Left cardiac atrium (tissue), 4 donors: ENCODE measurements around the gene TRAPPC12. TPM values are rescaled to one million over a fixed set of nuclear protein-coding genes. Genes with fewer than 3 reads are reported as not detected.

Experiments
- ATAC-seq, 2 donors: fragments of 200-7000 bp; cut with Tn5 transposase; one replicate each; pipeline ENCODE4 v1.9.1; 2020; ENCODE audit warnings: mild to moderate bottlenecking in 2 of 2, moderate library complexity in 2 of 2
- DNase-seq: peaks from one replicate; pipeline ENCODE4 v3.0.0-alpha.2; 2020
- intact Hi-C, 2 donors: fragments of 100-400 bp; cut with DNase I; formaldehyde crosslinking; loops; one replicate each; pipeline versions ENCODE4 v1.14.1 to v1.15.1; 2022 to 2023
- total RNA-seq, 2 donors: library from RNA; stranded (reverse); fragmentation: NEBNext Ultra II Directional; extraction: Animal tissue kit (Norgen Biotek cat#: 25700); gene quantifications; one replicate each; pipeline ENCODE4 v1.2.1, GENCODE V29; 2021
- donor health status: DM: no; HTN: yes; CAD: no.
- donor health status: DM: no; HTN: yes; CAD: no; lungs with severe emphysema.
- donor health status: DM: yes; HTN: yes; CAD: no.
- donor health status: Dilated cardiomyopathy.

The TRAPPC12 gene
- total RNA-seq, 2 donors from 2014 or later = 76.2 to 86.3 TPM

DNA sequence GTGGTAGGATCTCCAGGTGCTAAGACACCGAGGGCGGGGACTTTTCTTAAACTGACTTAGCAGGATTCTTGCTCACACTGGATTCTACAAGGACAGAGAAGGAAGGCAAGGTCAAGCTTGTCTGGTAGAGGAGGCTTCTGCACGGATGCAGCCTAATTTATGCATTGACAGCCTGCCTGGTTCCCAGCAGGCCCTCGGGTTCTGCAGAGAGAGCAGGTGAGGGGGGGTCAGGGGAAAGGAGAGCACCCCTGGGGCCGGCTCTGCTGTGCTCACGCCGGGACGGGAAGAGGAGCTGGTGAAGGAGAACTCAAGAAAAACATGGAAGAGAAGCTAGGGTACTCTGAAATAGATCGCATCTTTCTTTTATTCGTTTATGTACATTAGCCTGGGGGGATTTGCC, 93.5 kb downstream of the TRAPPC12 start:
- peak; percentile 7 for DNase-seq

DNA sequence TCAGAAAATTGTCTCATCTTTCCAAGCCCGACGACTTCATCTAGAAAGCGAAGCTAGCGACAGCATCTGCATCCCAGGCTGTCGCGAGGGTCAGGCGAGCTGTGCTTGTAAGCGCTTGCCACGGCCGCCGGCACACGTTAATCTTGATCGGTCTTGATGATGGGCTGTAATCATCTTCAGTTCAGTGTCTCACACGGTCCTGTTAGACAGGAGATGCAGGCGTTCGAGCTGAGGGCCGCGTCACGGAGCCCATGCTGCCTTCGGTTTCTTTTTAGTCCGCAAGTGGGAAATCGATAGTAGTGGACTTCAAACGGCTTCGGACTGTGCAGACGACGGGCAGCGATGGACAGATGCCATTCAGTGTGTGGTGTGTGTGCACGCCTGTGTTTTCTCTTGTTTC, 96.3 kb downstream of the TRAPPC12 start:
- no peak for DNase-seq
- no peak for ATAC-seq
- intact Hi-C loops = no loop called here

More for the DNA sequence above, 93.5 kb downstream of the TRAPPC12 start:
- intact Hi-C loops = no loop called here
- no peak for ATAC-seq

DNA sequence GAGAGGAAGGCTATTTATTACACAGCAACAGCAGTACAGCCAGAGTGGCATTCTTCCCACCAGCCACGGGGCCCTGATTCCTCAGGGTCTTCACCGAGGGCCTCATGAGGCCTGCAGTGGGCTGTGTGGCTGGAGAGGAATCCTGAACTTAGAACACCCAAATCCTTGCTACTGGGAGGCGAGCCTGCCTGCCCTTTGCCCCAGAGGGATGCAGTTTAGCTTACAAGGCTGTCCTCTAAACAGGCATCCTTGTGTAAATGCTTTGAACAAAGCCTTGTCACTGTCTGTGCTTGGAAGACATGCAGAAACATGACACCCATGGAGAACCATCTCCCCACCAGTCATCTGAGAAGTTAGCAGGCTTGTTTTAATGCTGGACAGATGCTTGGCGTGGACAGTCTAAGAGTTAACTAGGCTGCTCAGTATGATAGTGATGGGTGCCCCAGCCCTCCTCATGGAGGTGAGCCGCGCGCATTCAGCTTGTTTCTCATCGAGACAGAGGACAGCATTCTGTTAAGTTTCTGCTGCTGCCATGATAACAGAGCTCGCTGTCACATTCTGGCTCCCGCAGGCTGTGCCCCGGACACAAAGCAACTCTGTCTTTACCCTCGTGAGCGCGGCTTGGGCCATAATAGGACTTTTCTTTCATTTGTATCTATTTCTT, 97.0 kb downstream of the TRAPPC12 start:
- ATAC-seq (peak in 1 of 2 donors; percentile 21), DNase-seq (peak; percentile 13)
- intact Hi-C loops = no loop called here

DNA sequence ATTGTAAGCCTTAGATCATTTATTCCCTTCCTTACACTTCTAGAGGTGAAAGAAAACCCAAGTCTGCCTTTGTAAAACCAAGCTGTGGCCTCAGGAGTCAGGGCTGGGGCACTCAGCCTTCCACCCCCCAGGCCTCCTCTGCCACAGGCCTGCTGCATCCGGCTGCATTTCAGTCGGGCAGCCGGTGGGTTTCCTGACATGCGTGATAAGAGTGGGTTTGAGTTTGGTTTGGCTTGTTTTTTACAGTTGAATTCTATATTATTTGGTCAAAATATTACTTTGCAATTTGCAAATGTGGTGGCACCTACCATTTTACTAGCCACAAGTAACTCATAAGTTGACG, 97.5 kb downstream of the TRAPPC12 start:
- intact Hi-C loops = no loop called here
- ATAC-seq (no peak), DNase-seq (no peak)

DNA sequence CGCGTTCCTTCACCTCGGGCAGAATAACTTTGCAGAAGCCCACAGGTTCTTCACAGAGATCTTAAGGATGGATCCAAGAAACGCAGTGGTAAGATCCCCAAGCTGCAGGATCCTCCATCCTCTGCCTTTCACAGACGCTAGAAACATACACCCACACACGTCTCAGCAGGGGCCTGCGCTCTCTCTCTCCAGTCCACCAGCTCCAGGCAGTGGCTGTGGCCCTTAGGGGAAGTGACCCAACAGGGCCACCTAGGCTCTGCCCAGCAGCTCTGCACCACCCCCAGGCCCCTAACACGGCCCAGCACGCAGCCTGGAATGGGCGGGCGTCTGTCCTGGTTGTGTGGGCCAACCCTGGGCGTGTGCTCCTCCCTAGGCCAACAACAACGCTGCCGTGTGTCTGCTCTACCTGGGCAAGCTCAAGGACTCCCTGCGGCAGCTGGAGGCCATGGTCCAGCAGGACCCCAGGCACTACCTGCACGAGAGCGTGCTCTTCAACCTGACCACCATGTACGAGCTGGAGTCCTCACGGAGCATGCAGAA, 99.4 kb downstream of the TRAPPC12 start:
- DNase-seq (peak; percentile 12), ATAC-seq (no peak)
- intact Hi-C loops = no loop called here

DNA sequence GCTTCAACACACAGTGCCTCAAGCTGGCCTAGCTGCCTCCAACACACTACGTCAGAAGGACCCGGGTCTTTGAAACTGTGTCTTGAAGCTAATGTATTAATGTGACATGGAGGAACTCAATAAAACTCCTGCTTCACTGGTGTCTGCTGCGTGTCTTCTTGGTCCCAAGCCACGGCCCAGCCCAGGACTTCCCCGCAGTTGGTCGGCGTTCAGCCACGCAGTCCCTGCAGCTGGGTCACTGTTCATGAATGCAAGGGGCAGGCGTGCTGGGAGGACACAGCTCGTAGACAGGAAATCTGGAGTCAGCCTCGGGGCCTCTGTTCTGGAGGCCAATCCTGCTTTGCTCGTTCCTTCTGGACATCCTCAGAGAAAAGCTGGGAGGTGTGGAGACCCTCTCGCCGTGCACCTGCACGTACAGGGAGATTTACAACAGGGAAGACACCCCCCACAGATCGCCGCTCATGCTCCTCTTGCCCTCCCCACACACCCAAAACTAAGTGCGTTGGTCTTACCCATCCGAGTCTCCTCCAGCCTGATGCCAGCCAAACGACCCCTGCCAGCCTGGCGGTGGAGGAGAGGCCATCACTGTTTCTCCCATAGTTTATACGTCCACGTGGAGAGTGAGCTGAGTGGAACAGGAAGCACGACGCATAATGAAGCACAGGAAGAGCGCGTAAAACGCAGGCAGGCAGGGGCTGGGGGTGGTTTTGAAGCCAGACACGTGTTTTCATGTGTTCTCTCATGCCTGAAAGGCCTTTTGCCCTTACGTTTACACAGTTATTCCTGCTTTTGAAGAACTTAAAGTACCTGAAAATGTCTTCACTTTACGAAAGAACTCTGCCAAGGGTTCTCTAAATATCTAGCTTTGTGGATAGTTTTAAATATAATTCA, 100.2 kb downstream of the TRAPPC12 start:
- intact Hi-C loops = no loop called here
- ATAC-seq = no peak
- peak; percentile 11 for DNase-seq

DNA sequence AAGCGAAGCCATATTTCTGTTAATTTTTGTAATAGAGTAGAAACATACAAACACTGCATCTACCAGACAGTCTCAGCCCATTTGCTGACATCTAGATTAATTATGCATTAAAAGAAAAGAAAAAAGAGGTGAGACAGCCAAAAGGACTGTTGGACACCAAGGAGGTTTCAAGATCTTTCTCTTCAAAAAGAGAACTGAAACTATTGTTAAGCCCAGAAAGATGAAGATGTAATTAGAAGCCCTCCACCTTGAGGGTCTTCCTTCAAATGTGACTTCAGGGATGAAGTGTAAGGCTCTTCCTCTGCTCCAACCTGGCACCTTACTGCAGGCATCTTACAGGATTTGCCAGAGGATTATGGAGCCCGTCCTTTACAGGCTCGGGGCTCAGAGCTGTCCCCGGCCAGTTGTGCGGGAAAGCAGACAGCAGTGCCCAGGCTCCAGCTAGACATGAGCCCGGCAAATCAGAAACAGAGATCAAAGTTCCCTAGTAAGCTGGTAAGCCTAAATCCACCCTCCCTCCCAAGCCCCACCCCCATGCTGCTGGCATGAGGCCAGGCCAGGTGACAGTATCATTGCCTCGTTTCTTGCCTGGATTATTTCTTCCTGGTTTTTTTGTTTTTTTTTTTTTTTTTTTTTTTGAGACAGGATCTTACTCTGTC, 101.0 kb downstream of the TRAPPC12 start:
- intact Hi-C loops = no loop called here
- no peak for ATAC-seq
- peak; percentile 18 for DNase-seq

DNA sequence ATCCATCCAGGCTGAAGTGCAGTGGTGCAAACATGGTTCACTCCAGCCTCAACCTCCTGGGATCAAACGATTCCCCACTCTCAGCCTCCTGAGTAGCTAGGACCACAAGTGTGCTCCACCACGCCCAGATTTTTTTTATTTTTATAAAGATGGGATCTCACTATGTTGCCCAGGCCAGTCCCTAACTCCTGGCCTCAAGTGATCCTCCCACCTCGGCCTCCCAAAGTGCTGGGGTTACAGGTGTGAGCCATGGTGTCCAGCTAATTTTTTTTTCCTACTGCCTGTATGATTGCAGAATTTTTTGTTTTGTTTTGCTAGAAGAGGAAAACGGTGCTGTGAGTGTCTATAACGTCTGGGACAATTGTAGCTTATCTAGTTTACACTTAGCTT, 101.5 kb downstream of the TRAPPC12 start:
- DNase-seq = peak; percentile 0
- ATAC-seq = no peak
- intact Hi-C loops = no loop called here

DNA sequence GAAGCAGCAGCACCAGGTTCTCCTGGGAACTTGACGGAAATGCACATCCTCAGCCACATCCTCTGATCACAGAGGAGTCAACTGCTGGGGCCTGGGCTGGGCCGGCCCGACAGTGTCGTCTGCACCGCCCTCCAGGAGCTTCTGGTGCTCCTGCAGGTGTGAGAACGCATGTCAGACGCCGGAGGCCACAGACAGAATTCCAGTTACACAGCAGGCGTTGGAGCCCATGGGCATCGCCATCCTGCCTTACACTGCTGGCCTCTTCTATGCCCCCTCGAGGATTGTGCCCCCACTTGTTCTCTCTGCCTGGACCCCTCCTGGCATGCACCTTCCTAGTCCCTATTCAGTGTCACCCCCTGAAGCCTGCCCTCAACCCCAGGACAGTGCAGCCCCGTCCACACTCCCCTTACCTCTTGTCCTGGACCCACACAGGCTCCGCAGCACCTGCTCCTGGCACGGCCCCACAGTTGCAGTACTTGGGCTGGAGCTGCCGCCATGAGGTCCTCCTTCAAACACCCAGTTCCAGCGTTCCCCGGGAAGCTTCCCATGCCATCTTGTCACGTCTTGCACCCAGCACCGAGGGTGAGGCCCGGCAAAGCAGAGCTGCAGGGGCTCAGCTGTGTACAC, 102.4 kb downstream of the TRAPPC12 start:
- DNase-seq (peak; percentile 15), ATAC-seq (no peak)
- intact Hi-C loops = no loop called here

DNA sequence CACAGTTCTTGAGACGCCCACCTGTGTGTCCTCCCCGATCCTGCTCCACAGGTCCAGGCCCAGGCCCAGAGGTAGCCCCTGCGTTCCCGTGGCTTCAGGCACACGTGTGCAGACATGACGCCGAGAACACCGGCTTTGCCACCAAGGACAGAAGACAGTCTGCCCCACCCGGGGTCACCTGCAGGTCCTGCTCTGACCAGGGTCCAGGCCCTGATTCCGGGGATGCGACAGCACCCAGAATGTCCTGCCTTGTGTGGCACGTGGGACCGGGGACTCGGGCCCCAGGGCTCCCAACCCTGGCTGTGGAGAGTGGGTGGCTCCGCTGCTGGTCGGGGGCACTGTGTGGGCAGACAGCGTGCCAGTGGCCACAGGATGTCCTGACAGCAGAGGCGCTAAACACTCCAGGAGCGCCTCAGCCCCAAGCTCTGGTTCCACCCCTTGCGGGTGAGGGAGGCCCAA, 102.9 kb downstream of the TRAPPC12 start:
- intact Hi-C loops = no loop called here
- ATAC-seq (no peak), DNase-seq (peak; percentile 16)

DNA sequence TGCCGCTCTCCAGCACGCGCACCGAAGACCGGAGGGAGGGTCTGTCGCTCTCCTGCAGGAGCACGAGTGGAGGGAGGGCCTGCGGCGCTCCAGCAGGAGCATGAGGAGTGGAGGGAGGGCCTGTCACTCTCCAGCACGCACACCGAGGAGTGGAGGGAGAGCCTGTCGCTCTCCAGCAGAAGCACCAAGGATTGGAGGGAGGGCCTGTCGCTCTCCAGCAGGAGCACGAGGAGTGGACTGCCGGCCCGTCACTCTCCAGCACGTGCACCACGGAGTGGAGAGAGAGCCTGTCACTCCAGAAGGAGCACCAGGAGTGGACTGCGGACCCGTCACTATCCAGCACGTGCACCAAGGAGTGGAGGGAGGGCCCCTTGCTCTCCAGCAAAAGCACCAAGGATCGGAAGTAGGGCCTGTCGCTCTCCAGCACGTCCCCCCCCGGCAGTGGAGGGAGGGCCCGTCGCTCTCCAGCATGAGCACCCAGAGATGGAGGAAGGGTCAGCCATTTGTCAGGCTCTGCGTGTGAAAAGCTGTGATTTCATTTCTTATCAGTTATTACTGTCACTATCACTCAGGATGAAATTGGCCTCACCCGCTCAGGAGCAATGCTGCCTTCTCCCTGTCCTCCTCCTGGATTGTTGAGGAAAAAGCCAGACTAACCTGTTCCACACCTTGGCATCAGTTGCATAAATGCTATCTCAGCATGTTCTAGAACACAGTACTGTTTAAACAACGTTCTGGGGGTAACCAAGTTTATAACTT, 103.9 kb downstream of the TRAPPC12 start:
- intact Hi-C loops = no loop called here
- DNase-seq (peak; percentile 69), ATAC-seq (peak; percentile 87 to 96)

DNA sequence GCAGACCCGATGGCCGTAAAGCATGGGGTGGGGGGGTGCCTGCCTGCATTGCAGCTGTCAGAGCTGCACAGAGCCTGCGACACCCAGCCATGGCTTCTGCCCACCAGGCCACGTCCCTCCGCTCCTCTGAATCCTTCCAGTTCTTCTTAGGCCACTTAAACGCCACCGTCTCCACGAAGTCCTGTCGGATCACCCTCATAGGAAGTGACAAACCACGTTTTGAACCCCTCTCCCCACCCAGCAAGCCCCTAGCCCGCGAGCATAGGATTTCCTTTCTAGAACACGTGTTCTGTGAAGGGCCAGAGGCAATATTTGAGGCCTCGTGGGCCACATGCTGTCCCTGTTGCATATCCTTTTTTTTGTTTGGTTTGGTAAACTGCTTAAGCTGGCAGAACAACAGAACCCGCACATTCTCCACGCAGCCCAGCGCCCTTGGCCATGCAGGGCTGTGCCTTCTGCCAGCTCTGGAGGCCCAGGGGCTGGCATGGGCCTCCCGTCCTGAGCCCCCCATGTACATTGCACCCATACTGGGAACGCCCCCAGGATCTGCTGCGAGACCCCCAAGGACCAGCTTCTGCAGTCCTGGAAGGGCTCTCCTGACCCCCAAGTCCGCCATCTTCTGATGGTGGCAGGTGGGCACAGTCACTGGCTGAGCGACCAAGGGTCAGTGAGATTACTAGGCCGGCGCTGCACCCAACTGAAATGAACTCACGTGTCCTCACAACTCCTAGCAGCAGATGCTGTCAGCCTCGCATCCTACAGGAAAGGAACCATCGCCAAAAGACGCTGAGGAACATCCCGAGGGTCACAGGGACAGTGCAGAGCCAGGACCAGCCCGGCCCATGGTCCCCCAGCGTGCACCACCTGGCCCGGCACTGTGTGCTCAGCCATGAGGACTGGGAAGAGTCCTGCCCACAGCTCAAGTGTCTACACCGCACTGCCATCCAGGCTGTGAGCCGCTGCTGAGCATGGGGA, 104.8 kb downstream of the TRAPPC12 start:
- ATAC-seq (no peak), DNase-seq (peak; percentile 15)
- intact Hi-C loops = no loop called here

DNA sequence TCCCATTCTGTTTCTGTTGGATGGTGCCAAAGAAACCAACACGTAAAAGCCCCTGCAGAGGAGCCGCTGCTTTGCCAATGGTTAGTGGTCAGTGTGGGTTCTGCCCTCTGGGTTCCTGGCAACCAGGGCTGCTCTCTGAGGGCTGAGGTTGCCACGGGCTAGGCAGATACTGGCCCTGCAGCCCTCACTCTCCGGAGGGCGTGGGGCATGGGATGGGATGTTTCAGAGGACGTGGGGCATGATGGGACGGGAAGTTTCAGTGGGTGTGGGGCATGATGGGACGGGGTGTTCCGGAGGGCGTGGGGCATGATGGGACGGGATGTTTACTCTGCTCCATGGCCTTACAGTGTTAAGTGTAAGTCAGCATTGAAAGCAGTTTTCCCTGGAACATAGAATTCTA, 105.7 kb downstream of the TRAPPC12 start:
- ATAC-seq (no peak), DNase-seq (peak; percentile 22)
- intact Hi-C loops = no loop called here

DNA sequence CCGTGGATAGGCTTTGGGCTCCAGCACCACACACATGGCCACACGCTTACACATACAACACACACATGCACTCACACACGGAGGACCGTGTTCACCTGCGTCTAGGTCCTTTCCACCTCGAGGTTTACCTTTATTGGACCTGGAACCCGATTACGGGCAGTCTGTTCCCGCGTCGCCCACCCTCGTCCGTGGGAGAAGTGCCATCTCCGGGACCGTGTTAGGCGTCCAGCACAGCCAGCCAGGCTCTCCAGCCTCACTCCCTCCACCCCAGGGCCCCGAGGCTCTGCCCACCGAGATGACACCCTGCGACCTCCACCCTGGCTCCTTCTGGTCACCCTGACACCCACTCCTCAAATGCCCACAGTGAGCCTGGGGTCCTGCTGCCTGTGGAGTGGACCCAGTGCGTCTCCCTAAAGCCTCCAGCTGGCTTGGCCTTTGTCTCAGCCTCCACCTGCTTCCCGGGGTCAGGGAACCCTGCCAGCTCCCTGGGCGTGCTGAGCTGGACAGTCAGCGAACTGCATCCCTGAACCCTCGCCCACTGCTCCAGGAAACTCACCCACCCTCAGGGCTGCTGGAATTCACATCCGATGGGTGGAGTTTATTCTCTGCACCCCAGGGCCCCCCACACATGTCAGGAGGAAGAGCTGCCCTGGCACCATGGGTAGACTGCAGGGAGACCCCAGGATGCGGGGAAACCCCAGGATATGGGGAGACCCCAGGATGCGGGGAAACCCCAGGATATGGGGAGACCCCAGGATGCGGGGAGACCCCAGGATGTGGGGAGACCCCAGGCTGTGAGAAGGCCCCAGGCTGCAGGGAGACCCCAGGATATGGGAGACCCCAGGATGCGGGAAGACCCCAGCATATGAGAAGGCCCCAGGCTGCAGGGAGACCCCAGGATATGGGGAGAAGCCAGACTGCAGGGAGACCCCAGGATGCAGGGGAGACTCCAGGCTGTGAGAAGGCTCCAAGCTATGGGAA, 106.8 kb downstream of the TRAPPC12 start:
- intact Hi-C loops = no loop called here
- ATAC-seq (no peak), DNase-seq (peak; percentile 20)

DNA sequence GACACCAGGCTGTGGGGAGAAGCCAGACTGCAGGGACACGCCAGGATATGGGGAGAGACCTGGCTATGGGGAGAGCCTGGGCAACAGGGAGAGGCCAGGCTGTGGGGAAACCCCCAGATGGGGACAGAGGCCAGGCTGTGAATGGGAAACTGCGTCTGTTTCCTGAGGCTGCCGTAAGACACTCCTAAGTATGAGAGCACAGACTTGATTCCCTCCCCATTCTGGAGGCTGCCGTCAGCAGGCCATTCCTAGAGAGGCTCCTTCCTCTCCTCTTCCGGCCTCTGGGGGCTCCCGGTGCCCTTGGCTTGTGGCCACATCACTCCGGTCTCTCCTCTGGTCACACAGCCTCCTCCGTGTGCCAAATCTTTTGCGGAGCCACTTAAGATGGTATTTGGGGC, 107.5 kb downstream of the TRAPPC12 start:
- peak; percentile 12 for DNase-seq
- no peak for ATAC-seq
- intact Hi-C loops = no loop called here

DNA sequence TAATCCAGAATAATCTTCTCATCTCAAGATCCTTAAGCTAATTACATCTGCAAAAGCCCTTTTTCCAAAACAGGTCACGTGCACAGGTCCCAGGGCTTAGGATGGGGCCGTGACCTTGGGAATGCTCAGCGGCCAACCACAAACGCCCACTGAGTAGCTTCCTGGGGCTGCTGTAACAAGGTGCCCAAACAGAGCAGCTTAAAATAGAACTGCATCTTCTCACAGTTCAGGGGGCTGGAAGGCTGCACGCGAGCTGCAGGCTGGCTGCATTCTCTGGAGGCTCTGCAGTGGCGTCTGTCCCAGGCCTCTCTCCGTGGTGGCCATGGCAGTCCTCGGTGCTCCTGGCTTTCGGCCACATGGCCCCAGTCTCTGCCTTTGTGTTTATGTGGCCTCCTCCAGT, 107.9 kb downstream of the TRAPPC12 start:
- DNase-seq (peak; percentile 23), ATAC-seq (peak in 1 of 2 donors; percentile 31)
- intact Hi-C loops = no loop called here
